ENCODE results near the gene BSND.

Gene BSND

DNA sequence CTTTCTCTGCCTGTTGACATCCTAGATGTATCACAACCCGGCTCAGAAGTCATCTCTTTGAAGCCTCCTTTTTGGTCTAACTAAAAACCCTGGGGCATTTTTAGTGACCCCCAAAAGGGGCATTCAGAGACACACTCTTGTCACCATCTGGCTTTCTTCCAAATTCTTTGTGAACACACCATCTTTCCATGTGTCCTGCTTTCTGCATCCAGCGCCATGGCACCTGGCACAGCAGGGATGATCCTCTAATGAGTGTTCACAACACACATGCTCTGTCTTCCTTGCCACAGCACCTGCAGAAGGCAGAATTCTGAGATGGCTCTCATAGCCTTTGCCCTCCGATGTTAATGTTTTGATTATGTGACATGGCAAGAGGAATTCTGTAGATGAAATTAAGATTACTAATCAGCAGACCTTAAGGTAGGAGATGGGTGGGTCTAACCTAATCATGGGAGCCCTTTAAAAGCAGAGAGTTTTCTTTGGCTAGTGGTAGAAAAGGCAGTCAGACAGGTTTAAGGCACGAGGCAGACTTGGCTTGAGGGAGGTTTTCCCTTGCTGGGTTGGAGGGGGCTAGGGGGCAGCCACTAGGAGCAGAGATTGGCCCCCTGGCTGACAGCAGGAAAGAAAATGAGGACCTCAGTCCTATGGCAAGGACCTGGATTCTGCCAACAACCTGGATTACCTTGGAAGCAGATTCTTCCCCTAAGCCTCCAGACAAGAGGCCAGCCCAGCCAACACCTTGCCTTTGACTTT lies 23.2 kb upstream of the BSND start:
- no peak for DNase-seq (ENCODE audit: low read depth)

DNA sequence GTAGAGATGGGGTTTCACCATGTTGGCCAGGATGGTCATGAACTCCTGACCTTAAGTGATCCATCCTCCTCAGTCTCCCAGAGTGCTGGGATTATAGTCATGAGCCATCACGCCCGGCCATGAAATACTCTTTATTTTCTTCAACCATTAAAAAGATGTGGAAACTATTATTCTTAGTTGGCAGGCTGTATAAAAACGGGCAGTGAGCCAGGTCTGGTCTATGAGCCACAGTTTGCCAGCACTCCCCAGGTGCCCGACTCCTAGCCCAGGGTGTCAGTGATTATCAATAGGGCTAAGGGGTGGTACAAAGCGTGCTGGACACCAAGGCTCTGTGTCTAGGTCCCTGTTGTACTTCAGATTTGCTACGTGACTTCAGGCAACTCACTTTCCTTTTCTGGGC lies 22.0 kb upstream of the BSND start:
- no peak for DNase-seq (ENCODE audit: low read depth)

DNA sequence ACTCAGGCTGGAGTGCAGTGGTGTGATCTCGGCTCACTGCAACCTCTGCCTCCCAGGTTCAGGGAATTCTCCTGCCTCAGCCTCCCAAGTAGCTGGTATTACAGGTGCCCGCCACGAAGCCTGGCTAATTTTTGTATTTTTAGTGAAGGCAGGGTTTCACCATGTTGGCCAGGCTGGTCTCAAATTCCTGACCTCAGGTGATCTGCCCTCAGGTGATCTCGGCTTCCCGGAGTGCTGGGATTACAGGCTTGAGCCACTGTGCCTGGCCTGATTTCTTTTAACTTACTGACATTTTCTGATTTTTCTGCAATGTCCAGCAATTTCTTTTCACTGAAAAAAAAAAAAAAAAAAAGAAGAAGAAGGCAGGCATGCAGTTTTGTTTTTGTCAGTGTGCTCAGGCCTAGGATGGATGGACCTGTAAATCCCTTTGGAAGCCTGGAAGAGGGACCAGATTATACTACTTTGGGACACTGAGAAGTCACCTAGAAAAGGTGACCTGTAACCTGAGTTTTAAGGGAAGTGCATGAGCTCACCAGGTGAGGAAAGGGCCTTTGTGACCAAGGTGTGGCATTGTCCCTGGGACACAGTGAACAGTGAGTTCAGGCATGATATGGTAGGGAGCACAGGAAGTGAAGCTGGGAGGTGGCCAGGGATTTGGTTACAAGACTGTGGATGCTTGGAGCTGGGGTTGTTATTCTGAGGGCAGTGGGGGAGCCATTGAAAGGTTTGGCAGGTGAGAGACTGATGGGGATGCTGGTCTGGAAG lies 21.0 kb upstream of the BSND start:
- no peak for DNase-seq (ENCODE audit: low read depth)

DNA sequence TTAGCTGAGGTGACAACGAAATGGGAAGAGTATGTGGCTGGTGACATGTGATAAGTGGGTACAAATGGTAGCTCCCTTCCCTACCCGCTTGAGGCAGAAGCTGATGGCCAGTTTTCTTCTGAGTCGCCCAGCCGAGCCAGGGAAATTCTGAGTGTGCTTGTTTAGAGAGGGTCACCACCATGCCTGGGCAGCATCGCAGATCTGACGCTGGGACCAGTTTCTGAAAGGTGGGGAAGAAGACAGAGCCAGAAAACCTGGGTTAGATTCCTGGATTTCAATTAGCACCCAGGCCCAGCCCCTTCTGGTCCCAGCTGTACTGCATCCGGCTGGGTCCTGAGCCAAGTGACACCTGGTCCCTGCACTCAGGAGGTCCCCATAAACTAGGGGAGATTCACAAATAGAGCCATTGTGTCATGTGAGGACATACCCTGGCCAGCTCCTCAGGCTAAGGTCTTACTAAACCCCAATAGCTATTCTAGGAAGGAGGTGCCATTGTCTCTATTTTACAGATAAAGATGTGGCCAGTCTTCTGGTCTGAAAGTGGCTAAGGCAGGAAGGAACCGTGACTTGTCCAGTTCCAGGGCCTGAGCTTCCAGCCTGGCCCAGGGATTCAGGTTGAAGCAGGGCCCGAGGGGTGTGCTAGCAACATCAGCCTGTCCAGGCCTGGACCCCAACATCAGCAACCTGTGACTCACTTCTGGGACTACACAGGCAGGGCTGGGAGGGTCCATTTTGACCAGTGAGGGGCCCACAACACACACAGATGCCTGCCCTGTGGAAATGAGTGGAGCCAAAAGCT lies 20.0 kb upstream of the BSND start:
- no peak for DNase-seq (ENCODE audit: low read depth)

DNA sequence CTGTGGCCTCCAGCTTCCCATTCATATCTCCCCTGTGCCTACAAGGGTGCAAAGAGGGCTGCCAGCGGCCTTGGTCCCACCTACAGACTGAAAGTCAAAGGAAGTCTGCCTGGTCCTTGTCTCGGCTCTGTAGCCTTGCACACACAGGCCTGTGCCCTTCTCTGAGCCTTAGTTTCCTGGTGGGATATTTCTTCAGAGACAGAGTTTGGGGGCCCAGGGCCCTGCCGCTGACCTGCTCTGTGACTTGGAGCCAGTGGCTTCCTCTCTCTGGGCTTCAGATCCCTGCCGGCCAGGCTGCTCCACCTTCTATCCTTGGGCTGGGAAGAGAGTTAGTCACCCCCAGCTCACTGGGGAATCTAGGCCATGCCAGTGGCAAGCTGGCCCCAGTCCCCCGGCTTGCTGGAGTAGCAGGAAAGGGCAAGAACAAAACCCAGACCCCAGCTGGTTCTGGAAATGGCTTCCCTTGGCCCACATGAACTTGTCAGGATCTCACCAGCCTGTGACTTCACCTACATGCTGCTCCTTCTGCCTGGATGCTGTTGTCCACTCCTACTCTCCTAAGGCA lies 19.3 kb upstream of the BSND start:
- DNase-seq (ENCODE audit: low read depth): no peak

DNA sequence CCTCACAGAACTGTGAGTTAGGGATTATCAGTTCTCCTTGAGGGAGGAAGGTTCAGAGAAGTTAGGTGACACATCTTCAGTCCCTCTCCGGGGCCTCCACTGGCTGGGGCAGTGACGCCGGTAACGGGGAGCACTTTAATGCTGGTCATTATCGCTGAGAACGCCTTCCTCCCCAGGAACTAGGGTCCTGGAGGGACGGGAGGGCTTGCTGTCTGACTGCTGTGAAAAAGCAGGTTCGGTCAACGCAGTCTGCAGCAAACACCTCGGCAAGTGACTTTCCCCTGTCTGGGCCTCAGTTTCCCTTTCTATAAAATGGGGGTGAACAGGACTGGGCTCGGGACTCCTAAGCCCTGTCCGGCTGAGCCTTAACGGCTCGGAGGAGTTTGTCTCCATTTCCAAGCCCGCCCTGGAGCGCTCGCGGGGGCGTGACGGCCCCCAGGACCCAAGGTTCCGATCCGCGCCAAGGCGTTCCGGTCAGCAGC lies 18.6 kb upstream of the BSND start:
- DNase-seq (ENCODE audit: low read depth): no peak

DNA sequence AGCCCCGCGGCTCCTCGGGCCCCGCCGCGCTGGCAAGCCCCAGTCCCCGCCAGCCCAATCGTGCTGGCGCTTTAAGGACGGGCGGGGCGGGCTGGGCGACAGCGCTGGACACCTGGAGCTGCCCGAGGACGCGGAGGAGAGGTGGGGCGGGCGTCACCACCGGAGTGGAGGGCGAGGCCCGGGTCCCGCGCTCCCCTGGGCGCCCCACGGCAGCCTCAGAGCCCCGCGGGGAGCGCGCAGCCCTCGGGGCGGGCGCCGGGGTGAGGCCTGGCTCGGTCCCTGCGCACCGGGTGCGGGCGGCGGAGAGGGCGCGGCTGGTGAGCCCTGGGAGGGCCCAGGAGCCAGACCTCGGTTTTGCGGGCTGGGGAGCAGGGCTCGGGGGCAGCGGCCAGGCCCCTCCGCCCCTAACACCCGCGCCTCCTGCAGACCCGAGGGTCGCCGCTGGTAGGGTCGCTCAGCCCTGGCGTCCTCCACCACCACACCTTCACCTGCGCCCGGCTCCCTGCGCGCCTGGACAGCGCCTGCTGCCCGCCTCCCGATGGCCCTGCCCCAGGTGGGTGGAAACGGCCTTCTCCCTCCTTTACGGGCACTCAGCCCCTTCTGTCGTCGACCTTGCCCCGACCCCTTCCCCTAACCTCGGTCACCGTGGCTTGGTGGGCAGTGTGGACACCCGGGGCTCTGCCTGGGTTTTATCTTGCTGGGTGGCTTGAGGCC lies 18.0 kb upstream of the BSND start, which contains the start of gene TMEM61:
TMEM61 (plus strand) TSS at position 101 of the 714 bp plus-strand sequence; CDS start at position 539, 438 bp downstream.
- no peak for DNase-seq (ENCODE audit: low read depth)

DNA sequence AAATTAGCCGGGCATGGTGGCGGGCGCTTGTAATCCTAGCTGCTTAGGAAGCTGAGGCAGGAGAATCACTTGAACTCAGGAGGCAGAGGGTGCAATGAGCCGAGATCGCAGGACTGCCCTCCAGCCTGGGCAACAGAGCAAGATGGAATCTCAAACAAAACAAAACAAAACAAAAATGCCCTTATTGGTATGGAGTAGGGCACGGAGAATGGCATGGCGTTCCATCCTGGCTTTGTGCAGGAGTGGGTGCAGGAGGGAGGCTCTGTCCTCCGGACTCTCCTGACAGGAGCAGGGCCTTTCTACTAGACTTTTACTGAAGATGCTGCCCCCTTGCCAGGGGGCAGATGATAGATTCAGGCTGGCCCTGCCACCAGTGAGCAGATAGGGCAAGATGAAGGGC lies 17.3 kb upstream of the BSND start:
- DNase-seq (ENCODE audit: low read depth): no peak

DNA sequence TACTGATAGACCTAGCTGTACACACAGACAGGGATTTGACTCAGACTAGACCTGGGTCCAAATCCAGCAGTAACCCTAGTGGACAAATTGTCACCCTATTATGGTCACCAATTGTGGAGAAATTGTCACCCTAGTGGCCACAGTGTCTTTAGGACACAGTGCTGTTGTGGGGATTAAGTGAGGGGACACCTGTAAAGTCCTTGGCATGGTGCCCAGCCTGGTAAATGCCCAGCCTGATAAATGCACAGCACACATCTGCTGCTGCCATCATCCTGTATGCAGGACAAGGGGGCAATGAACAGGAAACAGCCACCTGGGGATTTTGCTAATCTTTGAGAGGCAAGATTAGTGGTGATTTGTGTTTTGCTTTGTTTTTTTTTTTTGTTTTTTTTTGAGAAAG lies 16.0 kb upstream of the BSND start:
- no peak for DNase-seq (ENCODE audit: low read depth)

DNA sequence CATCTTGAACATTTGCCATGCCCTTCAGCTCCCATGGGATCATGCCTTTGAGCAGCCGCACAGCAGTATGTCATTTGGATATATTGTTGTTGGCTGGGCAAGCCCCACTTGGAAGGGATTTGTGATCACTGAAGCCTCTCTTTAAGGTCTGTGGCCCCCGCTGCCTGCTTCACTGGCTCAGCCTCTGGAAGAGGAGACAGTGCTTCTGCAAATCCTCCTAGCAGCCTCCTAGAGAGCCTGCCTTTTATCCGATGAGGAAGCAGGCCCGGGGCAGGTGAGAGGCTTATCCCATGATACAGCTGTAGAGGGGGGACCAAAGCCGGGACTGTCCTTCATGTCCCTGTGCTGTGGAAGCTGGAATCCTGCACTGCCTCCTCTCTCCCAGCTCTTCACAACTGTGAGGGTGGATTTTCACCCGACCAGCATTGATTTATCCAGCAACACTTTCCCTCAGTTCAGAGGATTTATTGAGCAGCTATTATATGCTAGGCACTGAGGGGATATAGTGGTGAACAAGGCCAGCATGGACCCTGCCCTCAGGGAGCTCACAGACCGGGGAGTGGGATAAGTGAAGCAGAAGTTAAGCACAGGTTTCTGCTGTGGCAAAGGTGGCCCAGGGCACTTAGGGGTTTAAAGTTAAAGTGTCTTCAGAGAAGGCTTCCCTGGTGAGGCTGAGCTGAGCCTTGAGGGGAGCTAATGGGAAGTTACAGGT lies 14.4 kb upstream of the BSND start:
- DNase-seq (ENCODE audit: low read depth): no peak

DNA sequence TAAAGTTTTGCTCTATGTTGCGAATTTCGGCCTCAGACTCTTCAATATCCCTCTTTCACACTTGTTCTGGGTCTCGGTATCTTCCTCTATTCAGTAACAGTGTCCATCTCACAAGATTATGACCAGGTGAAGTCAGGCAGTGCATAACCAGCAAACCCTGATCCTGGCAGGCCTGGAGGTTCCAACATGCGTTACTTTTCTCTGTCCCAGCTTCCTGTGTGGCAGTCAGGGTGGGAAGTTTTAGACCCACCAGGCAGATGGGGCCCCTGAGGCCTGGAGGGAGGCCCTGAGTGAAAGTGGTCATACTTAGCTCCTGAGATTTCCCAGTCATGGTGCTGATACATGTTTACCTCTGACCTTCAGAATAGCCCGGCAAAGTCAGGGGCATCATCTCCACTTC lies 13.2 kb upstream of the BSND start:
- no peak for DNase-seq (ENCODE audit: low read depth)

DNA sequence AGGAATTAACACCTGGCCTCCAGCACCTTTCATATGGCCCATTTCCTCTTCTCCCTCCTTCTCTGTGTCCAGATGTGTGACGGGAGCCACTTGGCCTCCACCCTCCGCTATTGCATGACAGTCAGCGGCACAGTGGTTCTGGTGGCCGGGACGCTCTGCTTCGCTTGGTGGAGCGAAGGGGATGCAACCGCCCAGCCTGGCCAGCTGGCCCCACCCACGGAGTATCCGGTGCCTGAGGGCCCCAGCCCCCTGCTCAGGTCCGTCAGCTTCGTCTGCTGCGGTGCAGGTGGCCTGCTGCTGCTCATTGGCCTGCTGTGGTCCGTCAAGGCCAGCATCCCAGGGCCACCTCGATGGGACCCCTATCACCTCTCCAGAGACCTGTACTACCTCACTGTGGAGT lies 12.7 kb upstream of the BSND start:
- no peak for DNase-seq (ENCODE audit: low read depth)

DNA sequence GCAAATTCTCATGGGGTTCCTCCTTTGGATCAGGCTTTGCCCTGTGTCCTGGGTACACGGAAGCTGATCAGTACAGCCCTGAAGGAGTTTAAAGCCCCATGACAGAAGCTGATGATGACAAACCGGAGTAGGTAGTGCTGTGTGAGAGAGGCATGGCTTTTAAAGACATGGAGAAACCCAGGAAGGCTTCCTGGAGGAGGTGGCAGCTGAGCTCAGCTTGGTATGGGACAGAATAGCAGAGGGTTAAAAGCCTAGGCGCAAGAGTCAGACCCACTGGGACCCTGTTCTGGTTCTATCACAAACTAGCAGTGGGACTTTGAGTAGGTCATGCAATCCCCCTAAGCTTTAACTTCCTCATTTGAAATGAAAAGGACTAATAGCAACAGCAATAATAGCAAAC lies 12.2 kb upstream of the BSND start:
- no peak for DNase-seq (ENCODE audit: low read depth)

DNA sequence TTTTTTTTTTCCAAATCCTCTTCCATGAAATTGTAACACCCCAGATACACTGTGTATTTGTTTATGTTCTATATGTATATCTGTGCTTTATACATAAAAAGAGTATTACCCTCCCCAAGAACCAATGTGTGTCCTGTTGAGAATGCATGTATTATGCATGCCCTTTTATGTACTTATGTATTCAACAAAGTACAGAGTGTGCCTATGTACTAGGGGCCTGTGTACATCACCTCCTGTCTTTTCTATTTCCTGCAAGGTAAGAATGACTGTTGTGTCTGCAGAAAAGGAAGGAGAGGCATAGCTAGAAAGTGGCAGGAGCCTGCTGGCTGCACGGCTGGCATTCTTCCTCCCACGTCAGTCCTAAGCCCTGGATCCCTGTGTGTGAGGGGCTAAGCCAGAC lies 11.3 kb upstream of the BSND start:
- no peak for DNase-seq (ENCODE audit: low read depth)

DNA sequence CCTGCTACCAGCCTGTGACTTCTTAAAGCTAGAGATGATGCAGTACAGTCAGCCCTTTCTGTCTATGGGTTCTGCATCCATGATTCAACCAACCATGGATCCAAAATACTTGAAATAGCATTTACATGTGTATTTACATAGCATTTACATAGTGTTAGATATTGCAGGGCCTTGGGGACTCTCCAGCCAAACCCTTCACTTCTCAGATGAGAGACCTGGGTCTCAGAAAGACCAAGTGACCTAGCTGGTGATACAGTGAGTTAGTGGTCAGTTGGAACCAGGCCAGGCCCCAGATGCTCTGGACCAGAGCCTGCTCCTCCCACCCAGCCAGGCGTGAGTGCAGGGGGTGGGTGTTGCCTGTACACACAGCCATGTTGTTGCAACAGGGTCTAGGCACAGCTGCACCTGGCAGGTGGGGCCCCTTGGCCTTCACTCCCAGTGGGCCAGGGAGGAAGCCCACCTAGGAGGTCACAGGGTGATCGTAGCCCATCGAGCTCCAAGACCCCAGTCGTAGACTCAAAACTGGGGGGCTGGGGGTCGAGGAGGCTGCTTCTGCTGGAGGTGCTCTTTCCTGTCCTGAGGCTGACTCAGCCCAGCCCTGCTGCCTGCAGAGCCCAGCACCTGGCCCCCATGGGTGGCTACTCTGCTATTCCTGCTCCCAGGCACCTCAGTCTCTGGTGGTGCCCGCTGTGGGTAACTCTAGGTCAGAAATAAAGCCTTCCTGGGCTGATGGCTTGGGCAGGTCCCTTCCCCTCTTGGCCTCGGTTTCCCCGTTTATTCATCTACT lies 10.6 kb upstream of the BSND start:
- no peak for DNase-seq (ENCODE audit: low read depth)

DNA sequence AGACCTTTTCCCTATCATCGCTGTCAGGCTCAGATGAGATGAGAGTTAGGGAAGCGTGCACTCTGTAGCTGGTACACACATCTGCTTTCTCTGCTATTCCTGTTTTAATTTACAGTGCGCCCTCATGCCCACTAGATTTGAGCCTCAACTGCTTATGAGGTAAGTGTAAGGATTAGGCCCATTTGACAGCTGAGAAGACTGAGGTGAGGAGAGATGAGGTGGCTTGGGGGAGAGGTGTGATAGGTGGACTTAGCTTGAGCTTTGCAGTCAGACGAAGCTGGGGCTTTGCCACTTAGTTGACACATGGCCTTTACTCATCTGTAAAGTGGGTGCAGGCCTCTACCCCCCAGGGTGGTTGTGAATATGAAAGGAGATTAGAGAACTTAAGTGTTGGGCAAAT lies 9.8 kb upstream of the BSND start:
- DNase-seq (ENCODE audit: low read depth): no peak

DNA sequence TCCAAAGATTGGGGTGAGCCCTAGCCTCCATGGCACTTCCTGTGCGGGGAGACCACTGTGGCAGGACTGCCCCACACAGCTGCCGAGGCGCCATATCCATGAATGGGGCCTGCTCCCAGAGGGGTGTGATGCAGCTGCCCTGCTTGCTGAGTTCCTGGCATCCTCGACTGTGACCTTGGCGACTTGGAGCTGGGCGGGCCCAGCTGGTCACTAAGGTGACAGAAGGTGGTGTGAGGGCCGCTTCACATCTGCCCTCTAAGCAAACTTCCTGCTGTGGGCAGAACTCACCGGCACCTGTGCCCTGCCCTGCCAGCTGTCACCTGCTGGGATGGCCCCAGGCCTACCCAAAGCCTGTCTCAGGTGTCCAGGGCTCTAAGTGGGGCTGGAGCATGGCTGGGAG lies 9.3 kb upstream of the BSND start:
- DNase-seq (ENCODE audit: low read depth): no peak

DNA sequence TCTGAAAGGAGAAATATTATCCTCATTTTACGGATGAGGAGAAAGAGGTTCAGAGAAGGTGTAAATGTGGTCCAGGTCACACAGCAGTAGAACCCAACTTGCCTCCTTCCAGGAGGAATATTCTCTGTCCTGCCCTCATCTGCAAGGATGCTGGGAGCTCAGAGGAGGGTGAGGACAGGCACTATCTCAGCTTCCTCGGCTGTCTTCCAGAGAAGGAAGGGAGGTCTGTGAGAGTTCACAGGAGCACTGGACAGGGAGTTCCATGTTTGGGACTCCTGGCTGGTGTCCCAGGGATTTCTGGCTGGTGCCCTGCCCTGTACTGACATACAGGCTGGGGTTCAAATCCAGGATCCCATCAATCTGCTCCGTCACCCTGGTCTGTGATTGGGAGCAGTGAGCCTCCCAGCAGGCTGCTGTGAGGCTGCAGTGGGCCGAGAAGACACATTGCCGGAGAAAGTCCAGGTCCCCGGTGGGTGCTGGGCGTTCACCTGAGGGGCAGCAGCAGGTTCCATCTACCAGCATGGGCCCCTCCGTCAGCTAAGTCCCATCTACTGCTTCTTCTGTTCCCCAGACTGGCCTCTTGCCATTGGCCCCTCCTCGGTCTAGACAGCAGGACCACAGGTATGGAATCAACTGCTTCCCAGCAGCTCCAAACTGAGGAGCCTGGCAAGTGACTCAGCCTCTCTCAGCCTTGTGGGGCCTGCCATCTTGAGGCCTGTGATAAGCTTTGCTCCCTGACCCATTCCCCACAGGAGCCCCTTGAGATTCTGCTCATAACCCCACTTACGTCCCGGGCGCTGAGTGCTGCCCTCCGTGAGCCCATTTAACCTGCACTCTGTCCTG lies 8.5 kb upstream of the BSND start:
- DNase-seq (ENCODE audit: low read depth): no peak

DNA sequence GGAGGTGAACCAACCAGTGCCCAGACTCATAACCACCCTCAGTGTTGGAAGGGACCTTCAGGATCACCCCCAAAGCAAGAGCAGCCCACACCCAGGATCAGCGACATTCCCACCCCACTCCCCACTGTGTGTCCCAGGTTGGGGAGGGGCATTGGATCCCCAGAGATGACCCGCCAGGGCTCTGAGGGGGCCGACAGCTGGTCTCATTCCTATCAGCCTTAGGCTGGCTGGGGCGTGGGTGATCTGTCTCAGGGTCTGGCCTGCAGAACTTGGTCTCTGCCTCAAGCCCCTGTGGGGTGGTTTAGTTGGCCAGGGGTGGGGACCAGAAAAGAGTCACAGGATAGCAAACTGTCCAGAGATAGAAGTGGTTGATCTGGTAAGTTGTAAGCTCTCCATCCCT lies 7.8 kb upstream of the BSND start:
- no peak for DNase-seq (ENCODE audit: low read depth)

Measured in stromal cell of bone marrow (primary cell).